Thoracic aorta (tissue), 2 donors: ENCODE data around the gene ANO4. TPM values are rescaled to one million over a fixed set of nuclear protein-coding genes. Genes with fewer than 3 reads are reported as not detected.

Experiments
- ATAC-seq: fragments of 150-250 bp; one replicate; pipeline ENCODE4 v1.8.0; 2017; ENCODE audit warnings: low read depth; ENCODE audit not compliant: insufficient number of reproducible peaks, low FRiP score
- DNase-seq: peaks from one replicate; pipeline ENCODE4 v3.0.0-alpha.2; 2020; ENCODE audit warnings: low spot score
- H3K27ac ChIP-seq, 2 donors: fragments of 200-600 bp; sonication (generic); 1 replicate in 1 of 2; 2 replicates in 1 of 2; pipeline ENCODE4 v1.5.1; 2016; ENCODE audit warnings: mild to moderate bottlenecking in 2 of 2, moderate library complexity in 2 of 2
- H3K27me3 ChIP-seq: fragments of 200-600 bp; sonication (generic); replicated peaks from 2 replicates; pipeline ENCODE4 v1.6.0; 2016; ENCODE audit warnings: mild to moderate bottlenecking; ENCODE audit not compliant: insufficient read depth
- H3K36me3 ChIP-seq: fragments of 200-600 bp; sonication (generic); one replicate; pipeline ENCODE4 v1.5.1; 2016
- H3K4me1 ChIP-seq, 2 donors: fragments of 200-600 bp; sonication (generic); 1 replicate in 1 of 2; 2 replicates in 1 of 2; pipeline versions ENCODE4 v1.5.1 to v1.6.0; 2016; ENCODE audit warnings: low read depth in 2 of 2, mild to moderate bottlenecking in 1 of 2; ENCODE audit not compliant: control insufficient read depth in 1 of 2
- H3K4me3 ChIP-seq: fragments of 200-600 bp; sonication (generic); 2 replicates; pipeline ENCODE4 v1.5.1; 2016; ENCODE audit warnings: mild to moderate bottlenecking
- H3K9me3 ChIP-seq: fragments of 200-600 bp; sonication (generic); 2 replicates; pipeline ENCODE4 v1.5.1; 2016
- total RNA-seq, 2 donors: library from RNA; depleted of rRNA; stranded (reverse); fragments of >200 nt; gene quantifications; one replicate each; pipeline versions ENCODE4 v1.1.0 to v1.2.3, GENCODE V29; 2016
- TF ChIP-seq, protein P1 (sequence below): fragments of 200-600 bp; sonication (generic); IDR thresholded peaks from one replicate; pipeline ENCODE4 v1.5.1; 2019; ENCODE audit warnings: antibody characterized with exemption

ANO4 gene
- total RNA-seq, 2 donors from 2014 or later: not detected

DNA sequence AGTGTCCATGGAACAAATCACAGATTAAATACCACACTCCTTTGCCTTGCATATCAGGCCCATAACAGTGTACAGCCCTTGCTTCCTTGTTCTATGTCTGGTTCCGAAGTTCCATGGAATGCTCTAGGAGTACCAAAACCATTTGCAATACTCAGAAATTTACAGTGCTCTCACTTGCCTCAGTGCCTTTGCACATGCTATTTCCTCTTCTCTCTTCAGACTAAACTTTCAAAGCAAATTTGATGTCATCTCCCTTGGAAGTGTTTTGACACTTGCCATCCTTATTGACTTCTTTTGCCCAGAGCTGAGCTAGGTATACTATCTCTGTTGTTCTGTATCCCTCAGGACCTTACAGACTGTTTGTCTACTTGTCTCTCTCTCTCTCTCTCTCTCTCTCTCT lies 6.1 kb downstream of the ANO4 start:
- Histone ChIP-seq H3K27ac (no peak overlapping the region), H3K4me1 (no peaks in the 10 kb centered on the region), H3K4me3 (no peak overlapping the region), H3K36me3 (no peaks in the 10 kb centered on the region), H3K9me3 (peaks cover 3% of the 10 kb centered on the region), H3K27me3 (no peaks in the 10 kb centered on the region)
- no peak for ATAC-seq
- DNase-seq: no peak
- TF ChIP-seq, protein P1, sequence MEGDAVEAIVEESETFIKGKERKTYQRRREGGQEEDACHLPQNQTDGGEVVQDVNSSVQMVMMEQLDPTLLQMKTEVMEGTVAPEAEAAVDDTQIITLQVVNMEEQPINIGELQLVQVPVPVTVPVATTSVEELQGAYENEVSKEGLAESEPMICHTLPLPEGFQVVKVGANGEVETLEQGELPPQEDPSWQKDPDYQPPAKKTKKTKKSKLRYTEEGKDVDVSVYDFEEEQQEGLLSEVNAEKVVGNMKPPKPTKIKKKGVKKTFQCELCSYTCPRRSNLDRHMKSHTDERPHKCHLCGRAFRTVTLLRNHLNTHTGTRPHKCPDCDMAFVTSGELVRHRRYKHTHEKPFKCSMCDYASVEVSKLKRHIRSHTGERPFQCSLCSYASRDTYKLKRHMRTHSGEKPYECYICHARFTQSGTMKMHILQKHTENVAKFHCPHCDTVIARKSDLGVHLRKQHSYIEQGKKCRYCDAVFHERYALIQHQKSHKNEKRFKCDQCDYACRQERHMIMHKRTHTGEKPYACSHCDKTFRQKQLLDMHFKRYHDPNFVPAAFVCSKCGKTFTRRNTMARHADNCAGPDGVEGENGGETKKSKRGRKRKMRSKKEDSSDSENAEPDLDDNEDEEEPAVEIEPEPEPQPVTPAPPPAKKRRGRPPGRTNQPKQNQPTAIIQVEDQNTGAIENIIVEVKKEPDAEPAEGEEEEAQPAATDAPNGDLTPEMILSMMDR: no peak

- H3K27ac ChIP-seq: no peak overlapping the region
- peaks cover 3% of the 10 kb centered on the region for H3K9me3 ChIP-seq
- ATAC-seq (no peak), DNase-seq (no peak)
- no peaks in the 10 kb centered on the region for H3K4me1 ChIP-seq
- TF ChIP-seq, protein P1: no peak
- H3K27me3 ChIP-seq: no peaks in the 10 kb centered on the region
- H3K4me3 ChIP-seq: no peak overlapping the region
- H3K36me3 ChIP-seq: no peaks in the 10 kb centered on the region
Measured at GRCh38 chr12:100801320-100801719, 6.7 kb downstream of the ANO4 start.

DNA sequence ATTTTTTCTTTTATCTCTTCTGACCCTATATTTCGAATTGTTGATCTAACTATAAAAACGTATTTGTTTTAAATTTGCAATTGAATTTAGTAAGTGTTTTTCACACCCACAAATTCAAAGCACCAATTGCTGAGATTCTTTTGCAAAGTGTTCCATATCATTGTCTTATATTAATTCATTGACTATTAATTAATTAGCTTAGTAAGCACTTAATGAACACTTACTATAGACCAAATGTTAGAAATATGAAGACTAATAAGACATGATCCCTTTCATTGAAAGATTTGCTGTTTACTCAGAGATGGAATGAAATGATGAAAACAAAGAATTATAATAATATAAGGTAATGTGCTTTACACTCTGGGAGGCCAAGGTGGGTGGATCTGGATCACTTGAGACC lies 14.2 kb downstream of the ANO4 start:
- peaks cover 3% of the 10 kb centered on the region for H3K9me3 ChIP-seq
- no peaks in the 10 kb centered on the region for H3K36me3 ChIP-seq
- H3K4me1 ChIP-seq: no peaks in the 10 kb centered on the region
- ATAC-seq (no peak), DNase-seq (no peak)
- no peak overlapping the region for H3K27ac ChIP-seq
- TF ChIP-seq, protein P1: no peak
- no peaks in the 10 kb centered on the region for H3K27me3 ChIP-seq
- H3K4me3 ChIP-seq: no peak overlapping the region

GRCh38 chr12:100820314-100820713 lies 25.7 kb downstream of the ANO4 start:
- H3K27me3 ChIP-seq: no peaks in the 10 kb centered on the region
- H3K4me3 ChIP-seq: no peak overlapping the region
- no peaks in the 10 kb centered on the region for H3K9me3 ChIP-seq
- DNase-seq (no peak), ATAC-seq (no peak)
- no peaks in the 10 kb centered on the region for H3K36me3 ChIP-seq
- no peak overlapping the region for H3K27ac ChIP-seq
- TF ChIP-seq, protein P1: no peak
- no peaks in the 10 kb centered on the region for H3K4me1 ChIP-seq

DNA sequence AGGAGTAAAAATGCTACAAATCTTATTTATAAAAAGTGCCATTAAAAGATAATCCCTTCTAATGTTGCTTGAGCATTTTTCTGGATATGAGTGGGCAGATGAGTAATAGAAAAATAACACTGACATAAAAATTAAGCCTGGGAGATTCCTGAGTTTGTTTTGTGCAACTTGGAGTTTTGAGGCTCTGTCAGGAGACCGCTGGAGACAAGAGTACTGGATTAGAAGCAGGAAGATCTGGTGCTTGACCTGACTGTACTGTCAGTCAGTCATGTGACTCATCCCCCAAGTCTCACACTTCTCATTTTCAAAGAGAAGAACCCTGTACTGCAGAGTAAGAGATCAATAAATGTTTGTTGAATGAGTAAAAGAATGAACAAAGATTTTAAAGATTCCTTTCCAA lies 29.4 kb downstream of the ANO4 start:
- no peak overlapping the region for H3K4me3 ChIP-seq
- H3K9me3 ChIP-seq: no peaks in the 10 kb centered on the region
- H3K36me3 ChIP-seq: no peaks in the 10 kb centered on the region
- H3K4me1 ChIP-seq: no peaks in the 10 kb centered on the region
- ATAC-seq: no peak
- TF ChIP-seq, protein P1: no peak
- H3K27me3 ChIP-seq: no peaks in the 10 kb centered on the region
- H3K27ac ChIP-seq: no peak overlapping the region
- DNase-seq: no peak
